Neural cell (in vitro differentiated cells): ENCODE data around the gene R3HDML. TPM values are rescaled to one million over a fixed set of nuclear protein-coding genes. Genes with fewer than 3 reads are reported as not detected.

Source experiments
- H2AFZ ChIP-seq: fragments of 200-600, 300-800 bp; sonication (generic), shearing (Covaris generic); 2 replicates; pipeline ENCODE4 v1.6.0; 2014; ENCODE audit warnings: low read depth, mild to moderate bottlenecking, antibody characterized with exemption, low read length, moderate library complexity
- H3F3A ChIP-seq: fragments of 200-600 bp; shearing (Covaris generic); 2 replicates; pipeline ENCODE4 v1.6.1; 2016; ENCODE audit warnings: mild to moderate bottlenecking, moderate library complexity, mixed read lengths, antibody characterized with exemption, low read length; ENCODE audit not compliant: insufficient read depth, poor library complexity, severe bottlenecking
- H3K27ac ChIP-seq: fragments of 200-600, 300-800 bp; sonication (generic), shearing (Covaris generic); 2 replicates; pipeline ENCODE4 v1.5.1; 2014; ENCODE audit warnings: mild to moderate bottlenecking, low read length, moderate library complexity
- H3K27me3 ChIP-seq: fragments of 300-800, 200-600 bp; sonication (generic), shearing (Covaris generic); 2 replicates; pipeline ENCODE4 v1.6.0; 2014; ENCODE audit warnings: mild to moderate bottlenecking, low read depth, low read length, moderate library complexity; ENCODE audit not compliant: insufficient read depth
- H3K36me3 ChIP-seq: fragments of 300-800, 200-600 bp; sonication (generic), shearing (Covaris generic); 2 replicates; pipeline ENCODE4 v1.5.1; 2014; ENCODE audit warnings: mild to moderate bottlenecking, antibody characterized with exemption, low read length, moderate library complexity; ENCODE audit not compliant: insufficient read depth
- H3K4me2 ChIP-seq: fragments of 300-800, 200-600 bp; sonication (generic), shearing (Covaris generic); 2 replicates; pipeline ENCODE4 v1.6.0; 2014; ENCODE audit warnings: mild to moderate bottlenecking, low read length
- H3K4me3 ChIP-seq: fragments of 300-800, 200-600 bp; sonication (generic), shearing (Covaris generic); 2 replicates; pipeline ENCODE4 v1.5.1; 2014; ENCODE audit warnings: mild to moderate bottlenecking, low read length, moderate library complexity
- H3K79me2 ChIP-seq: fragments of 200-600 bp; shearing (Covaris generic); replicated peaks from 2 replicates; pipeline ENCODE4 v1.6.0; 2014; ENCODE audit warnings: mild to moderate bottlenecking, low read length, moderate library complexity; ENCODE audit not compliant: insufficient read depth
- H3K9ac ChIP-seq: fragments of 300-800, 200-600 bp; sonication (generic), shearing (Covaris generic); 2 replicates; pipeline ENCODE4 v1.6.1; 2016; ENCODE audit warnings: mild to moderate bottlenecking, low read length, mixed read lengths
- H3K9me2 ChIP-seq: fragments of 200-600 bp; shearing (Covaris generic); 2 replicates; pipeline ENCODE4 v1.6.1; 2016; ENCODE audit warnings: mild to moderate bottlenecking, low read length, mixed read lengths; ENCODE audit not compliant: insufficient read depth
- H3K9me3 ChIP-seq: fragments of 200-600, 300-800 bp; sonication (generic), shearing (Covaris generic); 2 replicates; pipeline ENCODE4 v1.6.1; 2016; ENCODE audit warnings: mild to moderate bottlenecking, mixed run types, low read length, moderate library complexity, mixed read lengths
- H4K20me1 ChIP-seq: fragments of 200-600 bp; shearing (Covaris generic); 2 replicates; pipeline ENCODE4 v1.6.1; 2016; ENCODE audit warnings: mild to moderate bottlenecking, mixed run types; ENCODE audit not compliant: insufficient read depth
- EP300 ChIP-seq: fragments of 450-650 bp; conservative IDR thresholded peaks from 2 replicates; pipeline ENCODE4 v1.6.1; 2014; ENCODE audit warnings: antibody characterized with exemption, mild to moderate bottlenecking, moderate library complexity; ENCODE audit not compliant: poor library complexity, severe bottlenecking
- EZH2 ChIP-seq: fragments of 200-600, 300-800 bp; shearing (Covaris generic), sonication (generic); IDR thresholded peaks from 2 replicates; pipeline ENCODE4 v1.6.1; 2014; ENCODE audit warnings: antibody characterized with exemption, low read length, borderline replicate concordance, mild to moderate bottlenecking; ENCODE audit not compliant: insufficient read depth, poor library complexity, severe bottlenecking
- MXI1 ChIP-seq: fragments of 450-650 bp; conservative IDR thresholded peaks from 2 replicates; pipeline ENCODE4 v1.6.1; 2014; ENCODE audit warnings: antibody characterized with exemption, mild to moderate bottlenecking; ENCODE audit not compliant: poor library complexity, severe bottlenecking
- POLR2AphosphoS5 ChIP-seq: IDR thresholded peaks from 2 replicates; pipeline ENCODE4 v1.6.1; 2012
- RAD21 ChIP-seq: fragments of 450-650 bp; conservative IDR thresholded peaks from 2 replicates; pipeline ENCODE4 v1.6.1; 2014; ENCODE audit warnings: antibody characterized with exemption, mild to moderate bottlenecking, moderate library complexity
- SMC3 ChIP-seq: fragments of 450-650 bp; conservative IDR thresholded peaks from 2 replicates; pipeline ENCODE4 v1.6.1; 2014; ENCODE audit warnings: antibody characterized with exemption, mild to moderate bottlenecking, moderate library complexity; ENCODE audit not compliant: poor library complexity
- TAF1 ChIP-seq: IDR thresholded peaks from 2 replicates; pipeline ENCODE4 v1.6.1; 2012; ENCODE audit warnings: low read depth
- polyA plus RNA-seq: library from polyadenylated mRNA; depleted of rRNA; stranded (reverse); fragments of >200 nt; gene quantifications from 2 replicates; pipeline ENCODE4 v1.2.3, GENCODE V29; 2014
- TF ChIP-seq, protein P1 (sequence below): fragments of 450-650 bp; IDR thresholded peaks from 2 replicates; pipeline ENCODE4 v1.5.1; 2014; ENCODE audit warnings: antibody characterized with exemption, mild to moderate bottlenecking, moderate library complexity; ENCODE audit not compliant: poor library complexity, severe bottlenecking
- TF ChIP-seq, protein P2 (sequence below): IDR thresholded peaks from 2 replicates; pipeline ENCODE4 v1.6.1; 2012; ENCODE audit warnings: borderline replicate concordance

The R3HDML gene
- polyA plus RNA-seq, 1 donor from 2014 or later = not detected

DNA sequence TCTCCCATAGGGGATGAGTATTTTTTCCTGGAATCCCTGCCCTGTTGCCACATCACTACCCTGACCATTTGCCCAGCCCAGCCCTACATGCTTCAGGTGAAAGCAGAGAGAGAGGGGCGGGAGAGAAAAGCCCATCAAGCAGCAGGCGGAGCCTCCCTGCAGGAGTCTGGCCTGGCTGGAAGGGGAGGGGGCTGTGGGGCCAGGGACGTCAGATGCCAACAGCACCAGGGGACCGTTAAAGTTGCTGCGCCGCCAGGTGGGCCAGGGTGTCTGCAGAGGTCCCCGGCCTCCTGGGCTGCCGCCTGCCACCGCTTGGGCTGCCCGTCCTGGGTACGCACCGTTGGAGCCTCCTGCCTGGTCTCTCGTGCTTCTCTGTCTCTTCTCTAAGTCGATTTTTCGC is 757 bp upstream of the R3HDML start:
- Histone ChIP-seq H3K4me3 (no peak overlapping the region), H3K79me2 (no peaks in the 10 kb centered on the region), H3K27me3 (no peaks in the 10 kb centered on the region), H3K9me2 (no peaks in the 10 kb centered on the region), H3F3A (no peaks in the 10 kb centered on the region), H3K9me3 (no peaks in the 10 kb centered on the region), H3K36me3 (no peaks in the 10 kb centered on the region), H3K27ac (no peak overlapping the region), H2AFZ (no peak overlapping the region), H3K9ac (no peak overlapping the region), H4K20me1 (no peaks in the 10 kb centered on the region), H3K4me2 (no peak overlapping the region)
- no peak for TF ChIP-seq POLR2AphosphoS5
- TF ChIP-seq EZH2 = no peak
- TF ChIP-seq, protein P1, sequence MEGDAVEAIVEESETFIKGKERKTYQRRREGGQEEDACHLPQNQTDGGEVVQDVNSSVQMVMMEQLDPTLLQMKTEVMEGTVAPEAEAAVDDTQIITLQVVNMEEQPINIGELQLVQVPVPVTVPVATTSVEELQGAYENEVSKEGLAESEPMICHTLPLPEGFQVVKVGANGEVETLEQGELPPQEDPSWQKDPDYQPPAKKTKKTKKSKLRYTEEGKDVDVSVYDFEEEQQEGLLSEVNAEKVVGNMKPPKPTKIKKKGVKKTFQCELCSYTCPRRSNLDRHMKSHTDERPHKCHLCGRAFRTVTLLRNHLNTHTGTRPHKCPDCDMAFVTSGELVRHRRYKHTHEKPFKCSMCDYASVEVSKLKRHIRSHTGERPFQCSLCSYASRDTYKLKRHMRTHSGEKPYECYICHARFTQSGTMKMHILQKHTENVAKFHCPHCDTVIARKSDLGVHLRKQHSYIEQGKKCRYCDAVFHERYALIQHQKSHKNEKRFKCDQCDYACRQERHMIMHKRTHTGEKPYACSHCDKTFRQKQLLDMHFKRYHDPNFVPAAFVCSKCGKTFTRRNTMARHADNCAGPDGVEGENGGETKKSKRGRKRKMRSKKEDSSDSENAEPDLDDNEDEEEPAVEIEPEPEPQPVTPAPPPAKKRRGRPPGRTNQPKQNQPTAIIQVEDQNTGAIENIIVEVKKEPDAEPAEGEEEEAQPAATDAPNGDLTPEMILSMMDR = no peak
- TF ChIP-seq MXI1 = no peak
- TF ChIP-seq, protein P2, sequence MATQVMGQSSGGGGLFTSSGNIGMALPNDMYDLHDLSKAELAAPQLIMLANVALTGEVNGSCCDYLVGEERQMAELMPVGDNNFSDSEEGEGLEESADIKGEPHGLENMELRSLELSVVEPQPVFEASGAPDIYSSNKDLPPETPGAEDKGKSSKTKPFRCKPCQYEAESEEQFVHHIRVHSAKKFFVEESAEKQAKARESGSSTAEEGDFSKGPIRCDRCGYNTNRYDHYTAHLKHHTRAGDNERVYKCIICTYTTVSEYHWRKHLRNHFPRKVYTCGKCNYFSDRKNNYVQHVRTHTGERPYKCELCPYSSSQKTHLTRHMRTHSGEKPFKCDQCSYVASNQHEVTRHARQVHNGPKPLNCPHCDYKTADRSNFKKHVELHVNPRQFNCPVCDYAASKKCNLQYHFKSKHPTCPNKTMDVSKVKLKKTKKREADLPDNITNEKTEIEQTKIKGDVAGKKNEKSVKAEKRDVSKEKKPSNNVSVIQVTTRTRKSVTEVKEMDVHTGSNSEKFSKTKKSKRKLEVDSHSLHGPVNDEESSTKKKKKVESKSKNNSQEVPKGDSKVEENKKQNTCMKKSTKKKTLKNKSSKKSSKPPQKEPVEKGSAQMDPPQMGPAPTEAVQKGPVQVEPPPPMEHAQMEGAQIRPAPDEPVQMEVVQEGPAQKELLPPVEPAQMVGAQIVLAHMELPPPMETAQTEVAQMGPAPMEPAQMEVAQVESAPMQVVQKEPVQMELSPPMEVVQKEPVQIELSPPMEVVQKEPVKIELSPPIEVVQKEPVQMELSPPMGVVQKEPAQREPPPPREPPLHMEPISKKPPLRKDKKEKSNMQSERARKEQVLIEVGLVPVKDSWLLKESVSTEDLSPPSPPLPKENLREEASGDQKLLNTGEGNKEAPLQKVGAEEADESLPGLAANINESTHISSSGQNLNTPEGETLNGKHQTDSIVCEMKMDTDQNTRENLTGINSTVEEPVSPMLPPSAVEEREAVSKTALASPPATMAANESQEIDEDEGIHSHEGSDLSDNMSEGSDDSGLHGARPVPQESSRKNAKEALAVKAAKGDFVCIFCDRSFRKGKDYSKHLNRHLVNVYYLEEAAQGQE = no peak
- TF ChIP-seq EP300 = no peak
- no peak for TF ChIP-seq RAD21
- no peak for TF ChIP-seq TAF1
- TF ChIP-seq SMC3 = no peak

DNA sequence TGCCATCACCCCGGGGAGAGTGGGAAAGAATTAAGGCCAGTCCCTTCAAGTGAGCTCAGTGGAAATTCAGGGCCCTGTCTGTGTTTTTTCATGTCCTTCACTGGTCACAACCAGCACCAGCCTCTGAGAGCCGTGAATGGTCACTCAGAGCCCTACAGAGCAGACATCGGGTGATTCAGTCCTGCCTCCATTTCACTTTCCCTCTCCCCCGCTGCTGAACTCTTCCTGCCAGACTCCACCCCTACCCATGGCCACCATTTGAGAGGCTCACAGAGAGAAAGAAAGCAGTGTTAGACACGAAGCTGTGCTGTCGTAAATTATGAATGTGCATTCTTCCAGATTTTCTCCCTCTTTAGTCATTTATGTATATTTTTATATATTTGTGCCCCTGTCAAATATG is 5.4 kb downstream of the R3HDML start:
- no peak overlapping the region for H3K27ac ChIP-seq
- H3K4me3 ChIP-seq = no peak overlapping the region
- H3K9ac ChIP-seq = no peak overlapping the region
- H3K4me2 ChIP-seq = no peak overlapping the region
- no peak overlapping the region for H2AFZ ChIP-seq
- no peaks in the 10 kb centered on the region for H4K20me1 ChIP-seq
- H3F3A ChIP-seq = no peaks in the 10 kb centered on the region
- no peaks in the 10 kb centered on the region for H3K79me2 ChIP-seq
- no peaks in the 10 kb centered on the region for H3K9me2 ChIP-seq
- no peak for TF ChIP-seq TAF1
- TF ChIP-seq, protein P1 = no peak
- TF ChIP-seq, protein P2 = no peak
- no peak for TF ChIP-seq EZH2
- TF ChIP-seq EP300 = no peak
- no peak for TF ChIP-seq SMC3
- TF ChIP-seq POLR2AphosphoS5 = no peak
- no peaks in the 10 kb centered on the region for H3K36me3 ChIP-seq
- H3K27me3 ChIP-seq = no peaks in the 10 kb centered on the region
- H3K9me3 ChIP-seq = no peaks in the 10 kb centered on the region
